NCI-H345 (cell line): Measurements from ENCODE around the gene OMA1.

Experiments
- DNase-seq: peaks from one replicate; lab custom pipeline; 2025; lab: John Stamatoyannopoulos, UW

OMA1 gene

DNA sequence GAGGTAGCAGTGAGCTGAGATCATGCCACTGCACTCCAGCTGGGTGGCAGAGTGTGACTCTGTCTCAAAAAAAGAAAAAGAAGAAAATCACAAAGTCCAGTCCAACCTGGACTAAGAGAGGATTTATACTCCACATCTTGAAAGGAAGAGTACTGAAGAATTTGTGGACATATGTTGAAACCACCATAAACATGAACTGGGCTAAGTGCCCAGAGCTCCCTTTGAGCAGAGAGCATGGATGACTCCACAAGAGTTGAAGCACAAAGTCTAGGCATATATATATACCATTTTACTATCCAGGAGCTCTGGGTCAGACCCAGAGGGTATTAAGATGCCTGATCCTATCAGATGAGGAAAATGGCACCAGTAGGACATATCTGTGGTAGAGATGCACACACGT is 86.6 kb downstream of the OMA1 start:
- no peak for DNase-seq

GRCh38 chr1:58457023-58457635 is 89.4 kb downstream of the OMA1 start:
- no peak for DNase-seq

GRCh38 chr1:58456470-58456869 is 90.1 kb downstream of the OMA1 start:
- no peak for DNase-seq

- DNase-seq: no peak
Observed at GRCh38 chr1:58454807-58455206, 91.7 kb downstream of the OMA1 start.

- DNase-seq: no peak
Observed at GRCh38 chr1:58454385-58454784, 92.1 kb downstream of the OMA1 start.

DNA sequence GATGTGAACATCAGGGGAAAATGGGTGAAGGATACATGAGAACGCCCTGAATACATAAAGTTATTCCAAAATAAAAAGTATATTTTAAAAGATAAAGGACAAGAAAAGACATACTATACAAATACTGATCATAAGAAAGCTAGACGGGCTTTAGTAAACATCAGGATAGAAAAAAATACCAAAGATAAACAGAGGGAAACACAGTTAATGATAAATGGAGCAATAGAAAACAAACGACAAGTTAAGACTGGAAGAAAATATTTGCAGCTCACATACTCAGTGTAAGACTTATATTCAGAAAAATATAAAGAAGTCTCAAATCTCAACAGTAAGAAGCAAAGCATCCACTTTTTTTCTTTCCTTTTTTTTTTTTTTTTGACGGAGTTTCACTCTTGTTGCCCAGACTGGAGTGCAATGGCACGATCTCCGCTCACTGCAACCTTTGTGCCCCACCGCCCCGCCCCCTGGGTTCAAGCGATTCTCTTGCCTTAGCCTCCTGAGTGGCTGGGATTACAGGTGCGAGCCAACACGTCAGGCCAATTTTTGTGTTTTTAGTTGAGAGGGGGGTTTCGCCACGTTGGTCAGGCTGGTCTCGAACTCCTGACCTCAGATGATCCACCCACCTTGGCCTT is 94.8 kb downstream of the OMA1 start:
- no peak for DNase-seq

DNA sequence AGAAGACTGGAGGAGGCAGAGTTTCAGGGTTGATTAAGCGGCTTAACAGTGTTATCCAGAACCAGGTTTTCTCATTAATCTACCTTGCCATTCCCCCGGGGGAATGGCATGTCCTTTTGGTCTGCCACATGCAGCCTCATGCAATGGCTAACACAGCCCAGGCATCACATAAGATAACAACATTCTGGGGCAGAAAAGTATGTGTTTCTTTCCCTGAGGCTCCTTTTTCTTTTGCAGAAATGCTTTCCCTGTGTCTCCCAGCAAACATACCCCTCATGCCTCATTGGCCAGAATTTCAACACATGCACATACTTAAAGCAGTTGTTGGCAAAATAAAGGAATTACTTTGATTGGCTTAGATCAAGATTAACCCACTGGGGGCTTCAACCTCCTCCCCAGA is 98.6 kb downstream of the OMA1 start:
- DNase-seq: no peak

DNA sequence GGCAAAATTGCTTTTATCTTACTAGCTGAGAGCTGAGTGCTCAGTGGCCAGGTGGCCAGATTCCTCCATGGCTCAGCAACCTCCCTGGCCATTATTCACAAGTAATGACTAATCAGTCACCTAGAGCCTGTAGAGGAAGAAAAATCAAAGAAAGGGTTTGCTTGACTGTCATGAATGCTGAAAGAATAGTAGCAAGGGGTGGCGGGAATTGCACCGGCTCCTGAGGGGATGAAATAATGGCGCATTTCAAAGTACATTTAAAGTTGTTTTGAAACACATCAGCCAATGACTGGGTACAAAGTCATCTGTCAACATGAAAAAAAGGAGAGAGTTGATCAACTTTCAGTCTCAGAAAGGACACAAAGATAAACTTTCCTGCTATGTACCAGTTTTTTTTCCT is 99.5 kb downstream of the OMA1 start:
- DNase-seq: no peak

DNA sequence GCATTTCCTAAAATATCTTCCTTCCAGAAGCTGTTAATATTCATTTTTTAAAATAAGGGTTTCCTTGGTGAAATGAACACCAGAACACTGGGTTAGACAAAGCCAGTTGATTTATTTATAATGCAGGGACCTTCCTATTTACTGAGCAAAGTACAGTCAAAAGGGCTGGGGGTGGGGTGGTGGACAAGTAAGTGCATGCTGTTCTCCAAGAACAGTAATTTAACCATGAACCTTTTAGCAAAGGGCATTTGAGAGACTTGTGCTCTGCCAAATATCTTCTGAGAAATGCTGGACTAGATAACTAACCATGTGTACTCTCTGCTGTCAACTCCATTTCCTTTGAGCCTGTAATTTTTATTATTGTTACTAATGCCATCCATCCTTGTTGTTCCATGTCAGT is 100.2 kb downstream of the OMA1 start:
- DNase-seq: no peak

- no peak for DNase-seq
Observed at GRCh38 chr1:58443986-58444868, 102.3 kb downstream of the OMA1 start.

DNA sequence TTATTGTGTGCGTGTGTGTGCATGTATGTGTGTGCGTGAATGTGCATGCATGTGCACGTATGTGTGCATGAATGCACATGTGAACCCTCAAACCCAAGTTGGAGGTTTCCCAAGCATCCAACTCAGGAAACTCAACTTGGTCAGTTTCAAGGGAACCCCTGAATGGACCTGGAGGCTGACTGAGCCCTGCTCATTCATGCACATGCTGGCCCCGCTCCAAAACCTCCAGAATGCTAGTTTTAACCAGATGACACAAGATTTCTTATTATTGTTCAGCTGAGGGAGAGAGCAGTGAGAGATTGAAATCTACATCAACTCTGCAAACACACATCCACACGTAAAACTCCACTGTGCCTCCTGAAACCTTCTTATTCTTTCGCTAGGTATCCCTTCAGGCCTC is 104.4 kb downstream of the OMA1 start:
- peak; percentile 17 for DNase-seq

DNA sequence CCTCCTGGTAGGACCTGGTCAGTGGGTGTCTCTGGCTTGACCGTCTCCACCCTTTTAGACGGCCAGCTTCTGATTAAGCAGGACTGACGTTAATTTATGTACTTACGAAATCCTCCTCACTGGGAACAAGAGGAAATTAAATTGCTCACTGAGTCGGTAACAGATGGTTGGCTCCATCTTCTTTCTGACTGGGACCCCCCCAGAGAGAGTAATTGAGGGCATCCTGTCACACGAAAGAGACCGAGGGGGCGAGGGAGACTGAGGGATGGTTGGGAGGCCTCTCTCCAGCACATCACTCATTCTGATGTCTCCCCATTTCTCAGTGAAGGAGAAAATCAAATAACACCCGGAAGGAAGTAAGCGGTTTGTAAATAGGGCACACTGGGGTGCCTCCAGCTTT is 104.8 kb downstream of the OMA1 start:
- peak; percentile 17 for DNase-seq

GRCh38 chr1:58440696-58441095 is 105.8 kb downstream of the OMA1 start:
- no peak for DNase-seq

- DNase-seq: no peak
Observed at GRCh38 chr1:58439946-58440345, 106.6 kb downstream of the OMA1 start.

DNA sequence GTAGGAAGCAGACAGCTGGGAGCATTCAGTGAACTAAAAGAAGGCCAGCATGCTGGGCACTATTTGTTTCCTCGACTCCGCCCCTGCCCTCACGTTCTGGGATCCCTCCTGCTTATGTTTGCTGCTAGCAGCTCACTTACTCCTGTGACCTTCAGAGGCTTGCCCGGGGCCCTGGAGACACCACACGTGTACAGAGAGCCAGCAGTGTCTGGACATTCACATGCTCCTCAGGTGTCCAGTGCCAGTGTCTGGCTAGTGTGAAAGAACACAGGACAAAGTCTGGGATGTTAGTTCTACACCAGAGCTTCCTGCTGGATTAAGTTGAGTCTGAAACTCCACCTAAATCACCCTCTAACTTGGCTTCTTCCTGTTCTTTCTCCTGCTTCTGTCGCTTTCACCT is 108.1 kb downstream of the OMA1 start:
- no peak for DNase-seq

DNA sequence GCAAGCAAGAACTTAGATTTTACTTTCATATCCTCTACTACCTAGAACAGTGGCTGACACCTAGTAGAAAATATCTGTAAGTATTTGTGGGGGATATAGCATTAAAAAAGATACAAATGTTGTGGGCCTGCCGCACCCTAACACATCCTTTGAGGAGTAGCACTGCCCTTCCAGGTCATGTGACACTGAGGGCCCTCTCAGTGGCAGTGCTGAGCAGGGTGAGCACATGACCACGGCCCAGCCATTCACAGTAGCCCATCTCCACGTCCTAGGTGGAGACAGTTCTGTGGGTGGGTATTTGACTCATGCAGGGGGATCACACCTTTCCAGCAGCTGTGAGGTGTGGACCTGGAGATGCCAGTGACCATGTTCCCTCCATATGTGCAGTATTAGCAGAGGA is 108.9 kb downstream of the OMA1 start:
- DNase-seq: no peak

- DNase-seq: no peak
Observed at GRCh38 chr1:58436615-58437297, 109.8 kb downstream of the OMA1 start.

- no peak for DNase-seq
Observed at GRCh38 chr1:58435376-58435775, 111.2 kb downstream of the OMA1 start.

DNA sequence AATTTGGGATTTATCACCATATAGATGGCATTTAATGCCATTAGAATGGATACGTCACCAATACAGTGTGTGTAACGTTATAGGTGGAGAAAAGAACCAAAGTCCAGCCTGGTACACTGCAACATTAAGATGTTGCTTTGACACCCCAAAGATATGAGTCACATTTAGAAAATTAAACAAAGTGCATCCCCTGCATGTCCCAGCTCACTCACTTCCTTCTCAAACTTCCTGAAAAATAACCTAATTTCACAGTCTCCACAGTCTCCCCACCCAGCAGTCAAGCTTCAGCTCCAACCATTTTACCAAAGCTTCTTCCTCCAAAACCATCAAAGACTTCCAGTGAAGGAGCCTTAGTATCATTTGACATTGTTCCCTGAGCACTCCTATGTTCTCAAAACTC is 111.9 kb downstream of the OMA1 start:
- DNase-seq: no peak

DNA sequence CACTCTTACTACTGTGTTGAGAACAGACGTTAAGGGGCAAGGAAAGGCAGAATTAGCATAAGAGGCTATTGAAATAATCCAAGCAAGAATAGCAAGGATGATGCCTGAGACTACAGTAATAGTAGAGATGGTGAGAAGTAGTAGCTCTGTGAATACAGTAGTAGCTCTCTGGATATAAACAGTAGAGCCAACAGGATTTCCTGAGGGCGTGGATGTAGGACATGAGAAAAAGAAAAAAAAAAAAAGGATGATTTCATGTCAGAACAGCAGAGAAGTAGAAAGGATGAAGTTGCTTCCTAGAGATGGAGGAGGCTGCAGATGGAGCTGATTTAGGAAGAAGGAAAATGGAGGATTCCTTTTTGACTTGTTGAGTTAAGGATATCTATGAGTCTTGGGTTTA is 112.3 kb downstream of the OMA1 start:
- no peak for DNase-seq

- no peak for DNase-seq
Observed at GRCh38 chr1:58432851-58433668, 113.5 kb downstream of the OMA1 start.
